K562 (cell line): ENCODE measurements around the gene RAI1. TPM values are rescaled to one million over a fixed set of nuclear protein-coding genes. Genes with fewer than 3 reads are reported as not detected.

Experiments
- ATAC-seq: fragments of 200-7000 bp; cut with Tn5 transposase; 3 replicates; pipeline ENCODE4 v1.9.1; 2020; ENCODE audit warnings: moderate library complexity
- BruUV-seq: library from RNA; stranded (reverse); fragments of 400-500 nt; replicated peaks from 2 replicates; lab custom pipeline; 2021; lab: Mats Ljungman, UMichigan
- CTCF ChIA-PET: fragments of 300-600 bp; formaldehyde crosslinking; extraction: SDS; loops from one replicate; lab custom pipeline; 2021; ENCODE audit warnings: low intra/inter-chr PET ratio; lab: Yijun Ruan, JAX
- POLR2A ChIA-PET: fragments of 300-600, 350-650 bp; sonication (Branson Sonifier 250); formaldehyde crosslinking; extraction: SDS; loops from one replicate; lab custom pipeline; 2021; ENCODE audit warnings: antibody characterized with exemption, inconsistent platforms; lab: Yijun Ruan, JAX
- DNase-seq, 4 experiments: peaks; one replicate each; pipeline versions ENCODE4 v3.0.0 to v3.0.0-alpha.2; 2011 to 2018; ENCODE audit warnings: low spot score in 3 of 4, mixed read lengths in 3 of 4; ENCODE audit errors: extremely low read depth in 1 of 4
- FAIRE-seq: peaks from 2 replicates; lab custom pipeline; 2011; peaks lifted over from hg19 to GRCh38; lab: Jason Lieb, UNC
- H2AFZ ChIP-seq: 2 replicates; pipeline ENCODE4 v1.6.0; 2011; ENCODE audit warnings: low read depth, low read length, control low read depth, inconsistent platforms
- H3K27ac ChIP-seq: fragments of 200-600 bp; 3 replicates; pipeline ENCODE4 v1.8.0; 2011; ENCODE audit warnings: low read depth, mild to moderate bottlenecking, control low read depth, inconsistent platforms, low read length, moderate library complexity, mixed read lengths; ENCODE audit errors: extremely low read depth
- H3K27me3 ChIP-seq, 2 experiments: fragments of 300-600 bp in 1 of 2; 2 replicates in 1 of 2; 3 replicates in 1 of 2; pipeline versions ENCODE4 v1.6.0 to v1.8.0; 2011; ENCODE audit warnings: inconsistent platforms in 2 of 2, low read length in 2 of 2, mild to moderate bottlenecking in 1 of 2, mixed read lengths in 1 of 2, moderate library complexity in 1 of 2; ENCODE audit not compliant: control insufficient read depth in 2 of 2, insufficient read depth in 2 of 2
- H3K36me3 ChIP-seq: fragments of 300-600 bp; 3 replicates; pipeline ENCODE4 v1.8.0; 2011; ENCODE audit warnings: mild to moderate bottlenecking, low read length, inconsistent platforms; ENCODE audit not compliant: control insufficient read depth, insufficient read depth
- H3K4me1 ChIP-seq, 2 experiments: fragments of 200-600 bp in 1 of 2; replicated peaks in 1 of 2; 2 replicates in 1 of 2; 3 replicates in 1 of 2; pipeline versions ENCODE4 v1.5.1 to v1.8.0; 2011; ENCODE audit warnings: inconsistent platforms in 2 of 2, low read length in 2 of 2, mild to moderate bottlenecking in 1 of 2, mixed read lengths in 1 of 2, moderate library complexity in 1 of 2; ENCODE audit not compliant: control insufficient read depth in 2 of 2, insufficient read depth in 2 of 2
- H3K4me2 ChIP-seq: 2 replicates; pipeline ENCODE4 v1.6.1; 2011; ENCODE audit warnings: low read length, control low read depth, inconsistent platforms, mixed read lengths; ENCODE audit not compliant: insufficient read depth
- H3K4me3 ChIP-seq: fragments of 200-600 bp; sonication (generic), shearing (Covaris generic); 2 replicates; pipeline ENCODE4 v1.5.1; 2016; ENCODE audit warnings: control low read depth, inconsistent platforms
- H3K79me2 ChIP-seq: fragments of 200-600 bp; 3 replicates; pipeline ENCODE4 v1.8.0; 2011; ENCODE audit warnings: low read length, inconsistent platforms; ENCODE audit not compliant: control insufficient read depth, insufficient read depth
- H3K9ac ChIP-seq, 2 experiments: 2 replicates each; pipeline versions ENCODE4 v1.6.0 to v1.6.1; 2011; ENCODE audit warnings: low read depth in 2 of 2, low read length in 2 of 2, control low read depth in 1 of 2, inconsistent platforms in 1 of 2, mild to moderate bottlenecking in 1 of 2, mixed read lengths in 1 of 2; ENCODE audit not compliant: insufficient read depth in 1 of 2
- H3K9me1 ChIP-seq: one replicate; pipeline ENCODE4 v1.6.0; 2011; ENCODE audit warnings: inconsistent platforms, mild to moderate bottlenecking, low read length, moderate library complexity; ENCODE audit not compliant: control insufficient read depth, insufficient read depth
- H3K9me3 ChIP-seq: replicated peaks from 2 replicates; pipeline ENCODE4 v1.5.1; 2011; ENCODE audit warnings: low read depth, low read length, inconsistent platforms; ENCODE audit not compliant: control insufficient read depth, insufficient read depth
- H4K20me1 ChIP-seq: replicated peaks from 2 replicates; pipeline ENCODE4 v1.6.1; 2011; ENCODE audit warnings: low read length, inconsistent platforms, mixed read lengths; ENCODE audit not compliant: control insufficient read depth, insufficient read depth
- CXXC5 ChIP-seq: fragments of 250-450 bp; sonication (Bioruptor Pico); IDR thresholded peaks from 2 replicates; pipeline ENCODE4 v1.8.0; 2022; ENCODE audit warnings: inconsistent platforms, mild to moderate bottlenecking, moderate library complexity
- FOXK1 ChIP-seq: sonication (generic); formaldehyde crosslinking; IDR thresholded peaks from 2 replicates; pipeline ENCODE4 v1.8.0; 2022; ENCODE audit warnings: missing genetic modification reagents, mild to moderate bottlenecking, borderline replicate concordance
- HDAC3 ChIP-seq: fragments of 450-650 bp; IDR thresholded peaks from 2 replicates; pipeline ENCODE4 v1.6.1; 2018; ENCODE audit warnings: borderline replicate concordance, mild to moderate bottlenecking, moderate library complexity; ENCODE audit not compliant: partially characterized antibody
- MAFF ChIP-seq: IDR thresholded peaks from 2 replicates; pipeline ENCODE4 v1.6.1; 2012; ENCODE audit warnings: low read length, improper control_type of control experiment
- RHOXF2B ChIP-seq: fragments of 250-450 bp; sonication (Bioruptor Pico); conservative IDR thresholded peaks from 2 replicates; pipeline ENCODE4 v1.5.1; 2021
- SMAD3 ChIP-seq: fragments of 450-650 bp; formaldehyde crosslinking; conservative IDR thresholded peaks from 2 replicates; pipeline ENCODE4 v1.4.0; 2020; ENCODE audit warnings: mild to moderate bottlenecking
- TAF7 ChIP-seq: fragments of 450-650 bp; IDR thresholded peaks from 2 replicates; pipeline ENCODE4 v1.6.1; 2016; ENCODE audit warnings: missing genetic modification characterization, missing compliant biosample characterization
- ZNF316 ChIP-seq: fragments of 450-650 bp; IDR thresholded peaks from 2 replicates; pipeline ENCODE4 v1.6.1; 2016
- ZNF436 ChIP-seq: fragments of 250-450, 450-650 bp; sonication (Bioruptor Pico); formaldehyde crosslinking; IDR thresholded peaks from 2 replicates; pipeline ENCODE4 v1.7.0; 2020; ENCODE audit warnings: mild to moderate bottlenecking
- ZNF668 ChIP-seq: fragments of 250-450 bp; sonication (Bioruptor Pico); IDR thresholded peaks from 2 replicates; pipeline ENCODE4 v1.8.0; 2022; ENCODE audit warnings: mild to moderate bottlenecking, inconsistent platforms
- ZNF780A ChIP-seq: fragments of 250-450 bp; sonication (Bioruptor Pico); IDR thresholded peaks from 2 replicates; pipeline ENCODE4 v1.5.0; 2021; ENCODE audit warnings: mild to moderate bottlenecking
- ZNF79 ChIP-seq: fragments of 250-450 bp; sonication (Bioruptor Pico); IDR thresholded peaks from 2 replicates; pipeline ENCODE4 v1.4.0; 2020; ENCODE audit warnings: low read depth, mild to moderate bottlenecking, moderate library complexity
- WGBS: fragments of 100-300 bp; shearing (Covaris generic); methylation state at CpG from one replicate; pipeline ENCODE4 v1.1.6; 2016; ENCODE audit warnings: low coverage, mixed read lengths; ENCODE audit not compliant: insufficient coverage; ENCODE audit errors: missing lambda C conversion rate; 5-methylcytosine and 5-hydroxymethylcytosine counted together
- in situ Hi-C: fragments of 300-500 bp; cut with MboI; formaldehyde crosslinking; loops from 4 replicates; pipeline ENCODE4 v1.15.0; 2018; ENCODE audit warnings: inconsistent platforms, mixed read lengths
- intact Hi-C: fragments of 100-400 bp; cut with micrococcal nuclease; formaldehyde crosslinking; loops from 2 replicates; pipeline ENCODE4 v1.14.2; 2022
- polyA plus RNA-seq, 8 experiments: library from polyadenylated mRNA; depleted of rRNA in 4 of 8; stranded (reverse) in 5 of 8; unstranded in 3 of 8; fragments of >200 nt; fragmentation: Nextera tagmentation in 2 of 8; fragmentation: Illumina TruSeq in 1 of 8; extraction: Ambion mirVana in 2 of 8; extraction: Trizol in 1 of 8; gene quantifications; 2 replicates each; pipeline versions ENCODE4 v1.2.1 to v1.2.3, GENCODE V29; 2011 to 2014; ENCODE audit warnings: inconsistent platforms in 1 of 8, missing spikeins in 1 of 8
- total RNA-seq, 7 experiments: library from RNA; depleted of rRNA in 6 of 7; stranded (reverse); fragments of >200 nt in 6 of 7; fragmentation: Illumina TruSeq in 2 of 7; extraction: Trizol in 2 of 7; gene quantifications; 2 replicates each; pipeline versions ENCODE4 v1.2.1 to v1.2.3, GENCODE V29; 2011 to 2021; ENCODE audit warnings: low replicate concordance in 1 of 7
- TF ChIP-seq, protein P1 (sequence below): sonication (generic); formaldehyde crosslinking; IDR thresholded peaks from 2 replicates; pipeline ENCODE4 v1.8.0; 2022; ENCODE audit warnings: missing genetic modification reagents, mild to moderate bottlenecking, moderate library complexity, borderline replicate concordance
- TF ChIP-seq, protein P2 (sequence below): sonication (generic); formaldehyde crosslinking; IDR thresholded peaks from 2 replicates; pipeline ENCODE4 v1.8.0; 2023; ENCODE audit warnings: mild to moderate bottlenecking, missing genetic modification reagents
- TF ChIP-seq, protein P3 (sequence below): fragments of 250-450 bp; sonication (Bioruptor Pico); IDR thresholded peaks from 2 replicates; pipeline ENCODE4 v1.5.0; 2021; ENCODE audit warnings: mild to moderate bottlenecking, moderate library complexity

Gene RAI1
- total and polyA plus RNA-seq, 9 of the 15 experiments (the other 6 are each of a cell fraction or from before 2014, with no cell fraction given), result 0.68 to 19.9 (median 5.5) TPM

DNA sequence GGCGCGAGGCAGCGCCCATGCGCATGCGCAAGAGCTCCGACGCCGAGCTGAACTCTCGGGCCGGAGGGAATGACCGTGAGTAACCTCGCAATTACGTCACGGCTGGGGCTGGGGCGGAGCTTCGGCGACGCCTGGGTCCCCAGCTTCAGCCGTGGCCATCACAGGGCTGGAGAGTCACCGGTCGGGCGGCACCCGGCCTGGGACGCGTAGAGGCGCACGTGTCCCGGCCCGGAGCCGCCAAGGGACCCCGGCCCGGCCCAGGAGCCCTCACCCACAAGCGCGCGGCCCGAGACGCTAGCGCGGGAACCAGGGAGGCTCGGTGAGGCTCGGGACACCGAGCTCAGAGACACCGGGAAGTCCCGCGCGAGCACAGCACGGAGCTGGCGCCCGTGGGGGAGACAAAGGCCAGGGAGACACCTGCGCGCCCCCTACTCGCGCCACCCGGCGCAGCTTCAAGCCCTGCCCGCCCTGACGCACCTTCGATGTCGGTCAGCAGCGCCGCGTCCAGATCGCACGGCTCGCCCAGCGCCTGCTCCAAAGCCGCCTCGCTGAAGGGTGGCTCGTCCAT is 155.1 kb downstream of the RAI1 start:
- Histone ChIP-seq H2AFZ (no peak overlapping the region), H3K9ac (peak overlapping the region; percentile 99), H3K27ac (peak overlapping the region; percentile 100), H3K4me3 (peak overlapping the region; percentile 94), H3K36me3 (peaks cover 34% of the 10 kb centered on the region; the same call in 2 of the 3 replicates), H3K9me1 (no peaks in the 10 kb centered on the region), H3K27me3 (no peaks in the 10 kb centered on the region), H3K4me1 (peaks cover 57 to 69% of the 10 kb centered on the region in 2 experiments), H4K20me1 (peaks cover 15% of the 10 kb centered on the region; the same call in 1 of the 2 replicates), H3K79me2 (peaks cover 87% of the 10 kb centered on the region), H3K4me2 (peak overlapping the region; percentile 97), H3K9me3 (no peaks in the 10 kb centered on the region)
- WGBS, result under 1% methylated on average over 27 of the region's 69 CpGs
- ATAC-seq, result peak; percentile 71
- intact Hi-C loops (loop anchor here (2.0 kb wide), 2 partner anchors 14 kb away; no protein-coding TSS in a partner anchor), in situ Hi-C loops (no loop called here)
- peak; percentile 90 for FAIRE-seq
- ChIA-PET POLR2A (interaction anchor here (0.5 to 6.7 kb wide), 18 partner anchors 9 to 1455 kb away, joined by 3 to 102 read pairs (median 3); partner anchors contain the start of gene UBB), CTCF (no interaction called here)
- peak; percentile 74 to 97 (median 85) for DNase-seq
- BruUV-seq, result no TSS peak
- TF ChIP-seq RHOXF2B (CRISPR knock-in tag) (no peak), CXXC5 (CRISPR knock-in tag) (peak; percentile 77), ZNF79 (CRISPR knock-in tag) (no peak), MAFF (no peak), ZNF668 (CRISPR knock-in tag) (no peak), FOXK1 (CRISPR knock-in tag) (no peak), TAF7 (tag) (no peak; the same call in 1 of the 2 replicates), HDAC3 (no peak), SMAD3 (CRISPR knock-in tag) (no peak), ZNF436 (CRISPR knock-in tag) (no peak), ZNF780A (CRISPR knock-in tag) (no peak), ZNF316 (no peak)
- TF ChIP-seq, protein P1, sequence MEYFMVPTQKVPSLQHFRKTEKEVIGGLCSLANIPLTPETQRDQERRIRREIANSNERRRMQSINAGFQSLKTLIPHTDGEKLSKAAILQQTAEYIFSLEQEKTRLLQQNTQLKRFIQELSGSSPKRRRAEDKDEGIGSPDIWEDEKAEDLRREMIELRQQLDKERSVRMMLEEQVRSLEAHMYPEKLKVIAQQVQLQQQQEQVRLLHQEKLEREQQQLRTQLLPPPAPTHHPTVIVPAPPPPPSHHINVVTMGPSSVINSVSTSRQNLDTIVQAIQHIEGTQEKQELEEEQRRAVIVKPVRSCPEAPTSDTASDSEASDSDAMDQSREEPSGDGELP (CRISPR knock-in tag), result peak; percentile 87
- TF ChIP-seq, protein P2, sequence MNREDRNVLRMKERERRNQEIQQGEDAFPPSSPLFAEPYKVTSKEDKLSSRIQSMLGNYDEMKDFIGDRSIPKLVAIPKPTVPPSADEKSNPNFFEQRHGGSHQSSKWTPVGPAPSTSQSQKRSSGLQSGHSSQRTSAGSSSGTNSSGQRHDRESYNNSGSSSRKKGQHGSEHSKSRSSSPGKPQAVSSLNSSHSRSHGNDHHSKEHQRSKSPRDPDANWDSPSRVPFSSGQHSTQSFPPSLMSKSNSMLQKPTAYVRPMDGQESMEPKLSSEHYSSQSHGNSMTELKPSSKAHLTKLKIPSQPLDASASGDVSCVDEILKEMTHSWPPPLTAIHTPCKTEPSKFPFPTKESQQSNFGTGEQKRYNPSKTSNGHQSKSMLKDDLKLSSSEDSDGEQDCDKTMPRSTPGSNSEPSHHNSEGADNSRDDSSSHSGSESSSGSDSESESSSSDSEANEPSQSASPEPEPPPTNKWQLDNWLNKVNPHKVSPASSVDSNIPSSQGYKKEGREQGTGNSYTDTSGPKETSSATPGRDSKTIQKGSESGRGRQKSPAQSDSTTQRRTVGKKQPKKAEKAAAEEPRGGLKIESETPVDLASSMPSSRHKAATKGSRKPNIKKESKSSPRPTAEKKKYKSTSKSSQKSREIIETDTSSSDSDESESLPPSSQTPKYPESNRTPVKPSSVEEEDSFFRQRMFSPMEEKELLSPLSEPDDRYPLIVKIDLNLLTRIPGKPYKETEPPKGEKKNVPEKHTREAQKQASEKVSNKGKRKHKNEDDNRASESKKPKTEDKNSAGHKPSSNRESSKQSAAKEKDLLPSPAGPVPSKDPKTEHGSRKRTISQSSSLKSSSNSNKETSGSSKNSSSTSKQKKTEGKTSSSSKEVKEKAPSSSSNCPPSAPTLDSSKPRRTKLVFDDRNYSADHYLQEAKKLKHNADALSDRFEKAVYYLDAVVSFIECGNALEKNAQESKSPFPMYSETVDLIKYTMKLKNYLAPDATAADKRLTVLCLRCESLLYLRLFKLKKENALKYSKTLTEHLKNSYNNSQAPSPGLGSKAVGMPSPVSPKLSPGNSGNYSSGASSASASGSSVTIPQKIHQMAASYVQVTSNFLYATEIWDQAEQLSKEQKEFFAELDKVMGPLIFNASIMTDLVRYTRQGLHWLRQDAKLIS (CRISPR knock-in tag), result peak; percentile 98
- TF ChIP-seq, protein P3, sequence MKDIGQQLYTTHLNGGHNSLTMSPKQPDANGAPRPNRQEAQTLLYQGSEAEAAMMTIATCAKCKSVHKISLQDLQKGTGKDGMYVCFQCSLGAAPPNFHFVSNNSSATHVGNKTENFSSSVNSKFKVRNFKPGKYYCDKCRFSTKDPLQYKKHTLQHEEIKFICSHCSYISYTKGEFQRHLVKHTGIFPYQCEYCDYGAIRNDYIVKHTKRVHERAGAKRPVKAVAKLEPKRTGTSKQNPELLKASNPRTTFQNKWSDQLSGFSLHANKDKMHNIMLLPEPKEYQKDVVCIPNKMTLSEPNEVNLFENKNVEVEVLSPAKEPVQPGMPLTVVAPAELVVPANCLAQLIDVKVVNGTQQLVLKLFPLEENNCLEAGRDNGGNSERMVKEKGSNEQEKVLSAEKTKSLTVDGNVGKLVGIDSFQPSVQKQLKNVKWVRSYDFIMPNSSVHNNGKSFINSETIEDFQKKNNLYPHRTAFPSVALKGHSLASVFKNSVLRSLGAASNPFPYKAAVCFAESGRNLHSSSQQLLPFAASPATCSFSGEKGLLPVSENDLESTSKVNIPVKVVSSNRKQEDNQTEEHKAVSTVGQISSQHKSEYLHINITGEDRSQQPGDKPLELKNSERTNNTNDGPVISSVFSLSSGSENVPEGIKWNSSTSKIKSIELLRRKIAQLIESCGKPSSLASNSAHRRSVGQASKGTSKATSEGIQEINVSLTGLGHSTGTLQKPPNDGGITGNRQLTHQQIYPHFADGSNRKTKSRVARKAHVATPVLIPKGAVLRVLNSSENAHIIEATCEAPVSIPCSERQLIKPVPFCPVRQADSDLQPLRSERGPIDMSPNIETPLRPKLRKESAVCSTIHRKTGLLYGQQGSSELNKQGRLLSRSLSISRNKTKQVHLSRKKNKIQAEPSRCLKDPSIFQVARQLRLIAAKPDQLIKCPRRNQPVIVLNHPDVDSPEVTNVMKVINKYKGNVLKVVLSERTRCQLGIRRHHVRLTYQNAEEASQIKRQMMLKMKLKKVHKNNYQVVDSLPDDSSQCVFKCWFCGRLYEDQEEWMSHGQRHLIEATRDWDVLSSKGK (CRISPR knock-in tag), result no peak
